ENCODE data around the gene SRP14.
"Not testable (repeated sequence)": the region's sequence is repeated elsewhere in the genome, so short reads cannot be mapped to it uniquely, and the experiment has no call there.

SRP14 gene

DNA sequence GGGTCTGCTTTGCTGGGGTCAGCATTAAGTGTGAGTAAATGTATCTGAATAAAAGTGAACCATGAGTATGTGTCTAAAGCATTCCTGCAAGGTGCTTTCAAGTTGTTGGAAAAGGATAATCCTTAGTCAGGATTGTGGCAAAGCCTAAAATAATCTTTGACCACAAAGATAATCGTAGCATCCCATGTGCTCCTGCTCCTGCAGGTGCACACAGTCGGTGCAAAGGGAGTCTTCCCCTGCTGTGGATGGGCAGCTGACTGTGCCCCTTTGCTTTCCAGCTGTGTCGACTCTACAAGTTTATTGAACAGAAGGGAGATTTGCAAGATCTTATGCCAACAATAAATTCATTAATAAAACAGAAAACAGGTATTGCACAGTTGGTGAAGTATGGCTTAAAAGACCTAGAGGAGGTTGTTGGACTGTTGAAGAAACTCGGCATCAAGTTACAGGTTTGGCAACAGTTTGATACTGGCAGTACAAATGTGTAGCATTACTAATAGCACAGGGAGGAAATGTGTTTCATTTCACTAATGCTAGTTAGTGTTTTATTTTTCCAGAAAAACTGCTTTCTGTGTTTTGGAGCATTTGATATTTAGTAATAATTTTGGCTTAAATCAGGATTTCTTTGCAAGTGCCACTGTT, 22.6 kb downstream of the SRP14 start:
- no peak for DNase-seq

DNA sequence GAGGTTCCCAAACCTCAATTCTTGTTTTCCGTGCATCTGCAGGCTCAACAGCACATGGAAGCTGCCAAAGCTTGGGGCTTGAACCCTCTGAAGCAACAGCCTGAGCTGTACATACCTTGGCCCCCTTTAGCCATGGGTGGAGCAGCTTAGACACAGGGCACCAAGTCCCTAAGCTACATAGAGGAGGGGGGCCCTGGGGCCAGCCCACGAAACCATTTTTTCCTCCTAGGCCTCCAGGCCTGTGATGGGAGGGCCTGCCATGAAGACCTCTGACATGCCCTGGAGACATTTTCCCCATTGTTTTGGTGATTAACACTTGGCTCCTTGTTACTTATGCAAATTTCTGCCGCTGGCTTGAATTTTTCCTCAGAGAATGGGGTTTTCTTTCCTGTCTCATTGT, 24.6 kb downstream of the SRP14 start:
- no peak for DNase-seq

DNA sequence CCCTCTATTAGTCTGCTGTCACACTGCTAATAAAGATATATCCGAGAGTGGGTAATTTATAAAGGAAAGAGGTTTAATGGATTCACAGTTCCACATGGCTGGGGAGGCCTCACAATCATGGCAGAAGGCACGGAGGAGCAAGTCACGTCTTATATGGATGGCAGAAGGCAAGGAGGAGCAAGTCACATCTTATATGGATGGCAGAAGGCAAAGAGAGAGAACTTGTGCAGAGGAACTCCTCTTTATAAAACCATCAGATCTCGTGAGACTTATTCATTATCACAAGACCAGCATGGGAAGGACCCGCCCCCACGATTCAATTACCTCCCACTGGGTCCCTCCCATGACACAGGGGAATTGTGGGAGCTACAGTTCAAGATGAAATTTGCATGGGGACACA, 25.6 kb downstream of the SRP14 start:
- DNase-seq, result not testable (repeated sequence)

DNA sequence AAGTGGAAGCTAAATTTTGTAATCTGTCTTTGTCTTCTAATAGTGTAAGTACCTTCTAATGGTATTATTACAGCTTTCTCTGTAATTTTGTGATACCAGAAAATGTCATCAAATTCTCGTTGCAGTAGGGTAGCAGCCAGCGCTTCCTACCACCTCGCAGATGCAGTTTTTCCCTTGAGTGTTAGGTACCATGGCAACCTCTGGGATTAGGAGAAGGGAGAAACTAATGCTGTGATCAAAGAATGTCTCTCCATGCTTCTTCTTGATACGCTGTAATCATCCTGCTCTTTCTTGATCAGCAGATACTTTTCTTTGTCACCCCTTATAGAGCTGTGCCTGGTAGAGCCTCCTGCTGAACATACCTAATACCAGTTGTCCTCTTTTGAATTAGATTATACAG, 27.7 kb downstream of the SRP14 start:
- no peak for DNase-seq

DNA sequence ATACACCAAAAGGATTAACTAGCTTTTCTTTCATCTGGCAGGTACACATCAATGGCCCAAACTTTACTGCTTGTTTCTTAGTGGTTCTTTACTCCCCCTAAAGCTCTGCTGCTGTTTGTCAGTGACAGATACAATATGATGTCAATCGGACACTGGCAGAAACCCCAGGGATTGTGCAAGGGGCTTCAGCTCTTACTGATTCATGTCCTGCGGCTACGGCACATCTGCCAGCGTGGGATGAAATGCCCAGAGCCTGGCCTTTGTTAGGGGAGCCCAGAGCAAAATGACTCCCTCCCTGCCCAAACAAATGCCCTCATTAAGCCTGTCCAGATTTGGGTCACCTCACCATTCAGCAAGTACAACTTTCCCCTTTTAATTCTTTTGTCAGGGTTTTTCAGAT, 28.3 kb downstream of the SRP14 start:
- no peak for DNase-seq

DNA sequence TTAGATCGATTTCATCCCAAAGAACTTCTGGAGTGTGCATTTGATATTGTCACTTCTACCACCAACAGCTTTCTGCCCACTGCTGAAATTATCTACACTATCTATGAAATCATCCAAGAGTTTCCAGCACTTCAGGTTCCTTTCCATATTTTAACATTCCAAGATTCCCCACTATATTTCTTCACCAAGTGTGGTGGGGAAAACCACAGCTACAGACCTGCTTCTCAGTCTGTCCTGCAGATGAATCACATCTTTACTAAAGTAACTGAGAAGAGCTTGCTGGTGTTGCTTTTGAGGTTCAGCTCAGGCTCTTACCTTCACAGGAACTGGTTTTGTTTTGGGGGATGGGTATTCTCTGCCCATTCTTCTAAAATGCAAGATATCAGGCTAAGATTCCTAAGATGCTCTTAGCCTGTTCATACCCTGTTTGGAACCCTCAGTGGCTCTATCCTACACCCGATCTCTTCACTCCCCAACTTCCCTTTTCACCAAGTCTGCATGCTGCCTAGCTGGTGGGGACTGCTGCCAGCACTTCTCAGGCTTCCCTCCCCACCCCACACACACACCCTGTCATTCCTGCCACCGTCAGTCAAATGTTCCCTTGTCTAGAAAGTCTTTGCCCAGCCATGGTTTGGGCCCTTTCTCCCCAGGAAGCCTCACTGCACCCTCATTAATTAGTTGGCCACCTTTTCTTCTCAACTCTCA, 30.8 kb downstream of the SRP14 start:
- DNase-seq, result no peak

DNA sequence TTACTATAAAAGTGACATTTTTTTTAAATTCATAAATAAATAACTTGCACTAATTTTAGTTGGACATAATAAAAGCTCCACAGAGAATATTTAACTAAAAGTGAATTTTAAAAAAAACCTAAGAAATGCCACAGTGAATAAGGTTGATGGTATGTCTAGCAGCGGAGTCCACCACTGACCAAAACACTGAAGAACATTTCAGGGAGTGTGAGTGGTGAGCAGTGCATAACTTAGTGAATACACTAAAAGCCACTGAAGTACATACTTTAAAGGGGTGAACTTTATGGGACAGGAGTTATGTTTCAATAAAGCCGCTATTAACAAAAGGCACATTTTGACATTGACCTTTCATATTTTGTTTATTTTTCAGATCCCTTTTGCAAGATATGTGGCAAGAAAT, 32.3 kb downstream of the SRP14 start:
- DNase-seq, result no peak

DNA sequence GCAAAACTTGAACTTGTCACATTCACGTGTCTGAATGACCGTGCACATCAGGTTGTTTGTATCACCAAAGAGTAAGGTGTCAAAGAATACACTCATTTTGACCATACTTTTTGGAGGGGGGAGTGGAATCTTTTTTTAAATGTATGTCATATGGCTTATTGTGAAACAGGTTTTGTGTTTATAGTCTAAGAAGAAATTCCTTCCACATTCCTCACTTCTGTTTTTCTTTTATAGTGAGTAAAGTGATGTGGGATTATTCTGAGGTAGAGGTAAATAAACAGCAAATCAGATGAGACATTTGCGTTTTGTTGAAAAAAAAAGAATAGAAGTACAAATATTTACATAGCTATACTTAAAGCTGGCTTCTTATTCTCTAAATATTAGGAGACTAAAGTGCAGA, 33.0 kb downstream of the SRP14 start:
- no peak for DNase-seq

DNA sequence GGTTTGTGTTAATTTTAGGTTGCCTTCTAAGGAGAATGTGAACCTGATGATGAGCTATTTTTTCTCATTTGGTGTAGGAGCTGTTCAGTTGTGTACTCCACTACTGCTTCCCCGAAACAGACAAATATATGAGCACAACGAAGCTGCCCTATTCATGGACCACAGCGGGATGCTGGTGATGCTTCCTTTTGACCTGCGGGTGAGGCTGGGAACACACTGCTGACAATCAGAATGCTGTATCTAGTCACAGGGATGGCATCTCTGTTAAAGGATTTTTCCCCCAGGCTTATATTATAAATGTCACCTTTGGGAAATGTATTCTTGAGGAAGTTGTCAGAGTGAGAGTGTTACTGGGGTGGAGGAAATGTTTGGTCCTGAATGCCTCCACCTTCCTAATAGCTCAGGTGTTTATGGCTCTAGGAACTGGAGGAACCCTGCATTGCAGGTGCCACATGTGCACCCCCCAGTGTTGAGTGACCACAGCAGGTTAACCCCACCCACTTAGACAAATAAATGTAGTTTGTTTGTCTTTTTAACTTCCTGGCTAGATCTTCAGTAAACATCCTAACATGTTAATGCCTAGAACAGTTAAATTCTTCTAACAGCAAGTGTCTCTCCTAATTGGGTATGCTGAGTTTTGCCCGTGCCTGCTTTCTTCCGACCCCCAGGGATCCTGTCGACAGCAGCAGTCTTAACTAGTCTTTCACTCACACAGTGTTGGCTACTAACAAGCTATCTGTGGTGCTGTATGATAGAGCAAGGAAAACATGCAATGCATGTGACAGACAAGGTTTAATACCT, 35.7 kb downstream of the SRP14 start:
- no peak for DNase-seq

DNA sequence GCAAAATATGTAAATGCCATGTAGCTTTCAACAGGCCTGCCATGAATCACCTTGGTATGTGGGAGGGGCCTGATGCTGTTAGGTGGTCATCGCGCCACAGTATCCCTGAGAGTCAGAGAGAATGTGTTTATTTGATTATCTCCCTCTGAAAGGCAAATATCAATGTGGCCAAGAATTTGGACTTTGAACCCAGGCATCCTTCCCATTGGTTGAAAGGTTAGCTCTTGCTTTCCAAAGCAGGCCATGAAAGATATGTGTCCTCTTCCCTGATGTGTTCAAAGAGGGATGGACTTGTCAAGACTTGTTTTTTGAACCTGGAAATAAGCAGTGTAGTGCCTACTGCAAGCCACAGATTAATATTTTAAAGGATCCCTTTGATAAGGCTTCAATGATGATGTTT, 36.7 kb downstream of the SRP14 start:
- DNase-seq, result no peak

DNA sequence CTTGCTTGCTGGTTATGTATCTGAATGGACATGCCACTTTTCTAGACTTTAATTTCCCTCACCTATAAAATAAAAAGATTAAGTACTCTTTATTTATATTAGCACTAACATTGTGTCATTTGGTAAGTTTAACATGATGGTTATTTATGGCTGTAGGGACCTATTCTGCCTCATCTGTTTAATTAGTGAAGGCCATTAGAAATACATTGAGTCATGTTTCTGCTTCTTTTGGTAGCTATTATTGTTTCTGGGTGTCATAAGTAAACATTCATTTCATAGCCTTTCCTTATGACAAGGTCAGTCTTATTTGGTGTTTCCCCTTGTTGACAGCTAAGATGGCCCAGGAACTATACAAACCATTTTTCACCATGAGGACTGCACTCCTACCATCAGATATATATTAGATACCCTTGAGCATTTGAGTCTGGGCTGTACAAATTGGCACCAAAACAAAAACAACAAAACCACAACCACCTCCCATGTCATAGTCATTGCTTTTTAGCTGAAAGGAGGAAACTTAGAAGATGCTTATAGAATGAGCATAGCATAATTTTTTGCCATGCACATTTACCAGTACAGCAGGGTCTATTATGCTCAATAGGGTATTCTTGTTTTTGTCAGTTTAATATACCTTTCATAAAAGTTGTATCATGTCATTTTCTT, 39.3 kb downstream of the SRP14 start:
- DNase-seq, result no peak

DNA sequence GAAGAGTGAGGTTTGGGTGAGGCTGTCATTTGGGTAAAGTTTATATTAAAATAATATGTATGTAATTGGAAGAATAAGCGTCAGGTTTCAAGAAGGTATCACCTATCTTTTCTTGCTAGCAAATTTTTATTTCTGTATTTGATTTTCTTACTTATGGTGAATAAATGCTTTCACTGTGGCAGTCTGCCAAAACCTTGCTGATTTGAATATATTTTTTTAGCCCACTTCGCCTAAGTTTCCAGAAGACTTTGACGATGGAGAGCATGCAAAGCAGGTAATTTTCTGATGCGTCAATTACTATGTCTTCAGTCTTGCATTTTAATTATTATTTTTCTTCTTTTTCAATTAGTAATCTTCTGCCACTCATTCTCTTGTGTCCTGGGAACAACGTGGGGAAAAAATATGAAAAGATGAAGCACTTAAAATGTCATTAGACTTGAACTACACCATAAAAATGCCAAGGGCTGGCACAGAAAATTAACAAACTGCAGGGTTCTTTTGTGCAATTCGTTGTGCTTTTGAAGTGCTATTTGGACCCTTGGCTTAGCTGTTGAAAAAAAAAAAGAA, 40.4 kb downstream of the SRP14 start:
- no peak for DNase-seq

DNA sequence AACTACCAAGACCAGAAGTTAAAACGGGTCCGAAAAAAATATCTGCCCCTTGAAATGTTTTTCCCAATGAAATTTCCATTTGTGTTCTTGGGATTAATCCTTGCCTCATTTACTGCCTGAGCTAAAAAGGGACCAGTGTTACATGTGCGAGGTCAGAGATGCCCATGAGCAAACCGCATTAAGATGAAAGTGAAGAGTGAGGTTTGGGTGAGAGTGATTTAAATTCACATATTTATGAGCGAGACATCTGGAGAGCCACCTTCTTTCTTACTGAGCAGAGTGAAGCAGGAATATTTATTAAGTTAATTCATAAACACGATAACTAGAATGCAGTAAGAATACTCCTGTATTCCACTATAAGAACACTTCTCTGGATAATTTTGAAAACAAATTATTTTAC, 41.3 kb downstream of the SRP14 start:
- DNase-seq, result no peak

DNA sequence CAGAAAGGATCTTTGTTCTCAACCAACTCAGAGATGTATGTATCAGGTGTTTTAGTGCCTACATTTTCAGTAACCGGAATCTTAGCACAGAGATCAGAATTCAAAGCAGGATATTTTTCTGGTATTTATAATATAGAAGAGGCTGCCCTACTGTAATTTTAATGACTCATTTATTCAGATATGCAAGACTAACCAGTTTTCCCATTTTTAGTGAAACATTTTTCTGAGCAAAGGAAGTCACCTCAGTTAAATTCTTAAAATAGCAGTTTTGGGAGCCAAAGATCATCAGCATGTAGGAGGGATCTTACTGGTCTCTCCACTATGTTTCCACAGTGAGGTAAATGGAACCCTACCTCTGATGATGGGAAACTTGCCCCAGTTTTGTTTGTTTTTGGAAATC, 42.0 kb downstream of the SRP14 start:
- DNase-seq, result no peak

DNA sequence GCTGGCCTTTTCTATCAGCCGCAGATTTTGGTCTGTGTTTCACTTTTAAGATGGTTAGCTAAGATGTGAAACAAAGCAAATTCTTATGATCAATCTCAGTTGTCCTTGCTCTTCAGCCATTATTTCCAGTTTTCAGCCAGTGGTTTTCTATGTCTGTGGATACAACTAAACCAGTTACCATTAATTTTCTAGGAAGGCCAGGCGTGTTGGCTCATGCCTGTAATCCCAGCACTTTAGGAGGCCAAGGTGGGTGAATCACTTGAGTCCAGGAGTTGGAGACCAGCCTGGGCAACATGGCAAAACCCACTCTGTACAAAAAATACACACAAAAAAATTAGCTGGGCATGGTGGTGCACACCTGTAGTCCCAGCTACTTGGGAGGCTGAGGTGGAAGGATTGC, 42.8 kb downstream of the SRP14 start:
- DNase-seq, result not testable (repeated sequence)

DNA sequence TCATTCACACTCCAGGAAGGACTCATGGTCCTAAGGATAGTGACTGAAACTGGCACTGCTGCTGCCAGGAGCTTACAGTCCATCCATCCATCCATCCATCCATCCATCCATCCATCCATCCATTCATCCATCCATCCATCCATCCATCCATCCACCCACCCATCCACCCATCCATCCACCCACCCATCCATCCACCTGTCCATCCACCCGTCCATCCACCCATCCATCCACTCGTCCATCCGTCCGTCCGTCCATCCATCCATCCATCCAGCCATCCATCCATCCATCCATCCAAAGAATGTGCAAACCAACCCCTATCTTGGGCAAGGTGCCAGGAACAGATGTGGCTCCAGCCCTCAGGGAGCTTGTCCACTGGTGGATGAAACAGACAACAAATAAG, 46.0 kb downstream of the SRP14 start:
- DNase-seq, result not testable (repeated sequence)

DNA sequence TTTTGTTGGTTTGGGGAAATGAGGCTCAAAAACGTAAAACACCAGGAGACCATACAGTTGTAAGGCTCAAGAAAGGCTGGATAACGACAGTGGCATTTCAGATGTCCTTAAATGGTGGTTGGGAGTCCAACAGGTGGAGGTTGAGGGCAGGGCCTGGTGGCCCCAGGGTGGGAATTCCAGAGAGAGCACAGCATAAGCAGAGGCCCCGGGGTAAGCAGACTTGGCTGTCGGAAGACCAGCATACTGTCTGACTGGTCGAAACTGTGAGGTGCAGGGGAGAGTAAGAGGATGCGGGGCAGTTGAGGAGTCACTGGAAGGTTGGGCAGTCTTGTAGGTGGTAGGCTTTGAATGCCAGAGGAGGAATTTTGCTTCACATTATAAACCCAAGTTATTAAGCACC, 48.3 kb downstream of the SRP14 start:
- no peak for DNase-seq

DNA sequence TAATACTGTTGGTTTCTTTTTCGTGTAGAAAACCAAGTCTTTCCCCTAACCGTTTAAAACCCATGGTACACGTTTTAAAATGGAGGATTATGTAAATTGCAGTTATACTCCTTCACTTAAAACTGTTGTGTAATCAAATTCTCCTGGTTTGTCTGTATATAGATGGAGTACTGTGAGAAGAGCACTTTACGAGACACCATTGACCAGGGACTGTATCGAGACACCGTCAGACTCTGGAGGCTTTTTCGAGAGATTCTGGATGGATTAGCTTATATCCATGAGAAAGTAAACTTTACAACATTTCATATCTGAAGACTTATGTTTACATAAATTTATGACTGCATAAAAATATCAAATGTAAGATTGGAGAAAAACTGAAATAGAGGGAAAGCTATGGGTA, 51.2 kb downstream of the SRP14 start:
- no peak for DNase-seq

Measured in NCI-H2171 (cell line).